Measurements from ENCODE around the gene DHRS1. TPM values are rescaled to one million over a fixed set of nuclear protein-coding genes. Genes with fewer than 3 reads are reported as not detected.

DHRS1 gene
- total RNA-seq, 1 donor from 2014 or later, result 26.5 TPM

DNA sequence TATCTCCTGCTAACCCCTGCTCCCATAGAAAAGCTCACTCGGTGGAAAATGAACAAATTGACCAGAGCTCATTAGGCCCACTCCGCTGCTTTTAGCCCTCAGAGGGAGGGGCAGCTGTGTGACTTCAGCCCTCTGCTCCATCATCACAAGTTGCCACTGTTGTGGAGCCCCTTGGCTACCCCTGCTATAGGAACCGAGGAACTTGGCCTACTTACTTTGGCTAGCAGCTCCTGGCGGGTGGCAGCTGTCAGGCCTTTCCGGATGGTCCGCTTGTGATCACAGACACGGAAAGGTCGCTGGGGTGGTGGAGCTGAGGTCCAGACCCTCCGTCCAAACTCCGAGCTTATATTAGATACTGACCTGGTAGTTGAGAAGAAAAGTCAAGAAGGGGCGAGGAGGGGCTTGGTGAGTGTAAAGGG lies 7.6 kb upstream of the DHRS1 start:
- peak overlapping the region; percentile 27 for H3K4me3 Mint-ChIP-seq (ENCODE audit: unreplicated experiment)

DNA sequence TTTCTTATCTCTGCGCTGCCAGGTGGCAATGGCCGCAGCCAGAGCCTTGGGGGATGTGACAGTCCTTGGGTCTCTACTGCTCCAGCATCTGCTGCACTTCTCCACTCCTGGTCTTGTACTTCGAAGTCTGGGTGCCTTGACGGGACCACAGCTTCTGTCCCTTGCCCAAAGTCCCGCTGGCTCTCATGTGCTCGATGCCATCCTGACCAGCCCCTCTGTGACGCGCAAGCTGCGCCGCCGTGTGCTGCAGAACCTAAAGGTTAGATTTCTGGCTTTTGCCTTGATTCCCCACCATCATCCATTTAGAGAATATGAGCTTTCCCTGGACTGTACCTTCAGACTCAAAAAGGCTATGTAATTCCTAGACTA lies 4.4 kb upstream of the DHRS1 start:
- H3K9me3 Mint-ChIP-seq (ENCODE audit: unreplicated experiment), result no peaks in the 10 kb centered on the region
- H3K27ac ChIP-seq (ENCODE audit: low read depth, low read length), result no peak overlapping the region
- H2AFZ ChIP-seq (ENCODE audit: low read depth, low read length), result no peak overlapping the region
- H3K4me2 ChIP-seq (ENCODE audit: low read length), result no peak overlapping the region
- peaks cover 47% of the 10 kb centered on the region for H3K36me3 ChIP-seq (ENCODE audit: insufficient read depth, low read length)
- no peak for DNase-seq (ENCODE audit: low read depth)
- H3K36me3 Mint-ChIP-seq (ENCODE audit: low read depth, unreplicated experiment), result peaks cover 42% of the 10 kb centered on the region
- H3K4me1 ChIP-seq (ENCODE audit: insufficient read depth, low read length), result peaks cover 17% of the 10 kb centered on the region
- H3K27ac Mint-ChIP-seq (ENCODE audit: unreplicated experiment), result no peak overlapping the region
- peaks cover 30% of the 10 kb centered on the region for H4K20me1 ChIP-seq (ENCODE audit: insufficient read depth, low read length)
- H3K27me3 Mint-ChIP-seq (ENCODE audit: low read depth, unreplicated experiment), result no peaks in the 10 kb centered on the region
- H3K9me3 ChIP-seq (ENCODE audit: insufficient read depth, low read depth, low read length), result no peaks in the 10 kb centered on the region
- no peak overlapping the region for H3K4me3 Mint-ChIP-seq (ENCODE audit: unreplicated experiment)
- peaks cover 14% of the 10 kb centered on the region for H3K4me1 Mint-ChIP-seq (ENCODE audit: low read depth, unreplicated experiment)
- H3K27me3 ChIP-seq (ENCODE audit: insufficient read depth, low read length), result no peaks in the 10 kb centered on the region
- no peak for FAIRE-seq
- no peak overlapping the region for H3K9ac ChIP-seq (ENCODE audit: low read length)
- H3K79me2 ChIP-seq (ENCODE audit: insufficient read depth, low read length), result peaks cover 31% of the 10 kb centered on the region
- TF ChIP-seq, protein P1, sequence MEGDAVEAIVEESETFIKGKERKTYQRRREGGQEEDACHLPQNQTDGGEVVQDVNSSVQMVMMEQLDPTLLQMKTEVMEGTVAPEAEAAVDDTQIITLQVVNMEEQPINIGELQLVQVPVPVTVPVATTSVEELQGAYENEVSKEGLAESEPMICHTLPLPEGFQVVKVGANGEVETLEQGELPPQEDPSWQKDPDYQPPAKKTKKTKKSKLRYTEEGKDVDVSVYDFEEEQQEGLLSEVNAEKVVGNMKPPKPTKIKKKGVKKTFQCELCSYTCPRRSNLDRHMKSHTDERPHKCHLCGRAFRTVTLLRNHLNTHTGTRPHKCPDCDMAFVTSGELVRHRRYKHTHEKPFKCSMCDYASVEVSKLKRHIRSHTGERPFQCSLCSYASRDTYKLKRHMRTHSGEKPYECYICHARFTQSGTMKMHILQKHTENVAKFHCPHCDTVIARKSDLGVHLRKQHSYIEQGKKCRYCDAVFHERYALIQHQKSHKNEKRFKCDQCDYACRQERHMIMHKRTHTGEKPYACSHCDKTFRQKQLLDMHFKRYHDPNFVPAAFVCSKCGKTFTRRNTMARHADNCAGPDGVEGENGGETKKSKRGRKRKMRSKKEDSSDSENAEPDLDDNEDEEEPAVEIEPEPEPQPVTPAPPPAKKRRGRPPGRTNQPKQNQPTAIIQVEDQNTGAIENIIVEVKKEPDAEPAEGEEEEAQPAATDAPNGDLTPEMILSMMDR (IDR thresholded peaks at IDR 0.05; ENCODE audit: insufficient read depth, low read depth, low read length), result no peak
- TF ChIP-seq EZH2 (IDR thresholded peaks at IDR 0.05; ENCODE audit: insufficient read depth, low read length), result no peak
- no peak overlapping the region for H3K4me3 ChIP-seq (ENCODE audit: insufficient read depth, low read depth, low read length)

More for the DNA sequence above, 7.6 kb upstream of the DHRS1 start:
- Histone ChIP-seq H3K9ac (ENCODE audit: low read length) (no peak overlapping the region), H3K4me1 (ENCODE audit: insufficient read depth, low read length) (peaks cover 16% of the 10 kb centered on the region), H2AFZ (ENCODE audit: low read depth, low read length) (no peak overlapping the region), H4K20me1 (ENCODE audit: insufficient read depth, low read length) (peaks cover 44% of the 10 kb centered on the region), H3K79me2 (ENCODE audit: insufficient read depth, low read length) (peaks cover 4% of the 10 kb centered on the region), H3K36me3 (ENCODE audit: insufficient read depth, low read length) (peaks cover 39% of the 10 kb centered on the region), H3K4me2 (ENCODE audit: low read length) (no peak overlapping the region), H3K4me3 (ENCODE audit: insufficient read depth, low read depth, low read length) (no peak overlapping the region), H3K27me3 (ENCODE audit: insufficient read depth, low read length) (no peaks in the 10 kb centered on the region), H3K9me3 (ENCODE audit: insufficient read depth, low read depth, low read length) (no peaks in the 10 kb centered on the region), H3K27ac (ENCODE audit: low read depth, low read length) (no peak overlapping the region)
- Mint-ChIP-seq H3K27ac (ENCODE audit: unreplicated experiment) (no peak overlapping the region), H3K9me3 (ENCODE audit: unreplicated experiment) (no peaks in the 10 kb centered on the region), H3K36me3 (ENCODE audit: low read depth, unreplicated experiment) (peaks cover 43% of the 10 kb centered on the region), H3K4me1 (ENCODE audit: low read depth, unreplicated experiment) (peaks cover 8% of the 10 kb centered on the region), H3K27me3 (ENCODE audit: low read depth, unreplicated experiment) (no peaks in the 10 kb centered on the region)
- FAIRE-seq, result no peak
- TF ChIP-seq, protein P1 (IDR thresholded peaks at IDR 0.05; ENCODE audit: insufficient read depth, low read depth, low read length), result no peak
- no peak for TF ChIP-seq EZH2 (IDR thresholded peaks at IDR 0.05; ENCODE audit: insufficient read depth, low read length)
- no peak for DNase-seq (ENCODE audit: low read depth)

DNA sequence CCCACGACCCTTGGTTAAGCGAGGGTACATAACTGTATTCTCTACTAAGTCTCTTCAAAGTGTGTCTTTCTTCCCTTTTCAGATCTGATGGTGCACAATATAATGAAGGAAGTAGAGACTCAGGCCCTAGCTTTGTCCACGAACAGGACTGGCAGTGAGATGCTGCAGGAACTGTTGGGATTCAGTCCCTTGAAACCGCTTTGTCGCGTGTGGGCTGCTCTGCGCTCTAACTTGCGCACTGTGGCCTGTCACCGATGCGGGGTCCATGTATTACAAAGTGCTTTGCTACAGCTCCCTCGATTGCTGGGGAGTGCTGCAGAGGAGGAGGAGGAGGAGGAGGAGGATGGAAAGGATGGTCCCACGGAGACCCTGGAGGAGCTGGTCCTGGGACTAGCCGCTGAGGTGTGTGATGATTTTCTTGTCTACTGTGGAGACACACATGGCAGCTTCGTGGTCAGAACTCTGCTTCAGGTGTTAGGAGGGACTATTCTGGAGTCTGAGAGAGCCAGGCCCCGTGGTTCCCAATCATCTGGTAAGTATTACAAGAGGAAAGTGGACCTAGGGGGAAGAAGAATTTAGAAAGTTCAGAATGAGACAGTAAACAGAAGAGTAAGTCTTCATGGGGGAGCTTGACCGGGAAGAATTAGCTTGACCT lies 873 bp upstream of the DHRS1 start:
- Histone ChIP-seq H3K4me2 (ENCODE audit: low read length) (peak overlapping the region; percentile 99), H3K9me3 (ENCODE audit: insufficient read depth, low read depth, low read length) (no peaks in the 10 kb centered on the region), H3K79me2 (ENCODE audit: insufficient read depth, low read length) (peaks cover 32% of the 10 kb centered on the region), H3K9ac (ENCODE audit: low read length) (peak overlapping the region; percentile 93), H3K27ac (ENCODE audit: low read depth, low read length) (peak overlapping the region; percentile 66), H2AFZ (ENCODE audit: low read depth, low read length) (peak overlapping the region; percentile 98), H3K4me1 (ENCODE audit: insufficient read depth, low read length) (peaks cover 25% of the 10 kb centered on the region), H3K36me3 (ENCODE audit: insufficient read depth, low read length) (peaks cover 40% of the 10 kb centered on the region), H3K27me3 (ENCODE audit: insufficient read depth, low read length) (no peaks in the 10 kb centered on the region), H3K4me3 (ENCODE audit: insufficient read depth, low read depth, low read length) (peak overlapping the region; percentile 95), H4K20me1 (ENCODE audit: insufficient read depth, low read length) (peaks cover 10% of the 10 kb centered on the region)
- peaks cover 31% of the 10 kb centered on the region for H3K36me3 Mint-ChIP-seq (ENCODE audit: low read depth, unreplicated experiment)
- no peak for DNase-seq (ENCODE audit: low read depth)
- H3K27me3 Mint-ChIP-seq (ENCODE audit: low read depth, unreplicated experiment), result no peaks in the 10 kb centered on the region
- no peak for FAIRE-seq
- TF ChIP-seq, protein P1 (IDR thresholded peaks at IDR 0.05; ENCODE audit: insufficient read depth, low read depth, low read length), result no peak
- TF ChIP-seq EZH2 (IDR thresholded peaks at IDR 0.05; ENCODE audit: insufficient read depth, low read length), result no peak
- H3K4me1 Mint-ChIP-seq (ENCODE audit: low read depth, unreplicated experiment), result peaks cover 30% of the 10 kb centered on the region
- H3K4me3 Mint-ChIP-seq (ENCODE audit: unreplicated experiment), result peak overlapping the region; percentile 94
- no peaks in the 10 kb centered on the region for H3K9me3 Mint-ChIP-seq (ENCODE audit: unreplicated experiment)
- peak overlapping the region; percentile 45 for H3K27ac Mint-ChIP-seq (ENCODE audit: unreplicated experiment)

Data from astrocyte (in vitro differentiated cells and primary cell).